Measurements from ENCODE around the gene C19orf18. TPM values are rescaled to one million over a fixed set of nuclear protein-coding genes. Genes with fewer than 3 reads are reported as not detected.
A peak's percentile ranks its signal among the peaks of the same experiment; 100 is the strongest.
"Not testable (repeated sequence)": the region's sequence is repeated elsewhere in the genome, so short reads cannot be mapped to it uniquely, and the experiment has no call there.

C19orf18 gene
- total RNA-seq, 1 donor from 2014 or later: not detected

GRCh38 chr19:58009666-58010301 lies 35.5 kb upstream of the C19orf18 start:
- DNase-seq (ENCODE audit: low read depth): peak; percentile 22
- H3K4me3 ChIP-seq (ENCODE audit: low read depth, low read length): peak overlapping the region; percentile 62
- no peak for TF ChIP-seq CTCF (conservative IDR thresholded peaks at IDR 0.05; ENCODE audit: low read depth, low read length)

GRCh38 chr19:58009301-58009665 lies 34.9 kb upstream of the C19orf18 start:
- no peak for TF ChIP-seq CTCF (conservative IDR thresholded peaks at IDR 0.05; ENCODE audit: low read depth, low read length)
- no peak for DNase-seq (ENCODE audit: low read depth)
- peak overlapping the region; percentile 62 for H3K4me3 ChIP-seq (ENCODE audit: low read depth, low read length)

- H3K4me3 ChIP-seq (ENCODE audit: low read depth, low read length): peak overlapping the region; percentile 62
- DNase-seq (ENCODE audit: low read depth): not testable (repeated sequence)
Measured at GRCh38 chr19:58008877-58009276, 34.5 kb upstream of the C19orf18 start.

GRCh38 chr19:58007285-58007684 lies 33.0 kb upstream of the C19orf18 start:
- DNase-seq (ENCODE audit: low read depth): no peak
- no peak overlapping the region for H3K4me3 ChIP-seq (ENCODE audit: low read depth, low read length)
- TF ChIP-seq CTCF (conservative IDR thresholded peaks at IDR 0.05; ENCODE audit: low read depth, low read length): peak; percentile 14

GRCh38 chr19:58003174-58003828 lies 29.0 kb upstream of the C19orf18 start:
- DNase-seq (ENCODE audit: low read depth): no peak
- TF ChIP-seq CTCF (conservative IDR thresholded peaks at IDR 0.05; ENCODE audit: low read depth, low read length): no peak
- peak overlapping the region; percentile 68 for H3K4me3 ChIP-seq (ENCODE audit: low read depth, low read length)

GRCh38 chr19:58002384-58003173 lies 28.2 kb upstream of the C19orf18 start, which contains the start of gene ZNF606:
ZNF606 (minus strand) TSS chr19:58002820; CDS start chr19:58001319, 1,501 bp downstream.
- peak within 1 kb of the TSS; percentile 68 for H3K4me3 ChIP-seq (ENCODE audit: low read depth, low read length)
- peak; percentile 25 for DNase-seq (ENCODE audit: low read depth)
- TF ChIP-seq CTCF (conservative IDR thresholded peaks at IDR 0.05; ENCODE audit: low read depth, low read length): no peak

- no peak for TF ChIP-seq CTCF (conservative IDR thresholded peaks at IDR 0.05; ENCODE audit: low read depth, low read length)
- H3K4me3 ChIP-seq (ENCODE audit: low read depth, low read length): peak overlapping the region; percentile 68
- no peak for DNase-seq (ENCODE audit: low read depth)
Measured at GRCh38 chr19:58001895-58002369, 27.6 kb upstream of the C19orf18 start.

Measured in epithelial cell of proximal tubule (primary cell).